Sigmoid colon (tissue), 7 donors: ENCODE measurements around the gene PILRA. TPM values are rescaled to one million over a fixed set of nuclear protein-coding genes. Genes with fewer than 3 reads are reported as not detected.
"Not testable (repeated sequence)": the region's sequence is repeated elsewhere in the genome, so short reads cannot be mapped to it uniquely, and the experiment has no call there.

ENCODE experiments used
- DNase-seq: peaks from one replicate; pipeline ENCODE4 v3.0.0-alpha.2; 2019
- H3K27ac ChIP-seq, 4 donors: fragments of 200-600 bp; sonication (generic); one replicate each; pipeline ENCODE4 v1.5.1; 2016 to 2019; ENCODE audit warnings: mild to moderate bottlenecking in 1 of 4
- H3K27me3 ChIP-seq, 3 donors: fragments of 200-600 bp; sonication (generic); one replicate each; pipeline ENCODE4 v1.5.1; 2019; ENCODE audit warnings: mild to moderate bottlenecking in 1 of 3
- H3K36me3 ChIP-seq, 4 donors: fragments of 200-600 bp; sonication (generic); one replicate each; pipeline ENCODE4 v1.5.1; 2016 to 2019
- H3K4me1 ChIP-seq, 4 donors: fragments of 200-600 bp; sonication (generic); one replicate each; pipeline ENCODE4 v1.5.1; 2017 to 2019
- H3K4me3 ChIP-seq, 4 donors: fragments of 200-600 bp; sonication (generic); one replicate each; pipeline ENCODE4 v1.5.1; 2017 to 2019; ENCODE audit warnings: mild to moderate bottlenecking in 2 of 4, moderate library complexity in 1 of 4
- H3K9me3 ChIP-seq, 4 donors: fragments of 200-600 bp in 3 of 4; sonication (generic) in 3 of 4; one replicate each; pipeline versions ENCODE4 v1.5.1 to v1.6.1; 2013 to 2019
- CTCF ChIP-seq, 4 experiments: fragments of 450-650 bp in 3 of 4; fragments of 200-600 bp in 1 of 4; IDR thresholded peaks; one replicate each; pipeline ENCODE4 v1.5.1; 2016 to 2019; ENCODE audit warnings: antibody characterized with exemption in 4 of 4, mild to moderate bottlenecking in 3 of 4, moderate library complexity in 2 of 4
- EP300 ChIP-seq, 4 donors: sonication (generic); formaldehyde crosslinking; IDR thresholded peaks; one replicate each; pipeline ENCODE4 v1.6.1; 2017; ENCODE audit warnings: antibody characterized with exemption in 4 of 4
- POLR2A ChIP-seq, 2 donors: fragments of 450-650 bp; IDR thresholded peaks; one replicate each; pipeline ENCODE4 v1.6.1; 2016; ENCODE audit warnings: antibody characterized with exemption in 2 of 2, mild to moderate bottlenecking in 2 of 2, moderate library complexity in 2 of 2
- POLR2AphosphoS5 ChIP-seq, 4 donors: sonication (generic); formaldehyde crosslinking; IDR thresholded peaks; one replicate each; pipeline ENCODE4 v1.6.1; 2017; ENCODE audit warnings: antibody characterized with exemption in 4 of 4
- whole genome bisulfite sequencing, 2 donors: extraction: QIAGEN DNeasy Blood & Tissue Kit; methylation state at CpG; one replicate each; pipeline ENCODE4 v1.1.7; 2013; 5-methylcytosine and 5-hydroxymethylcytosine counted together
- intact Hi-C: fragments of 100-400 bp; cut with DNase I; formaldehyde crosslinking; loops from one replicate; pipeline ENCODE4 v1.15.1; 2023
- polyA plus RNA-seq, 3 donors: library from polyadenylated mRNA; stranded (reverse); fragments of 200-250 nt; gene quantifications; one replicate each; pipeline ENCODE4 v1.2.3, GENCODE V29; 2013
- total RNA-seq, 4 donors: library from RNA; depleted of rRNA; stranded (reverse); fragments of >200 nt; gene quantifications; one replicate each; pipeline ENCODE4 v1.1.0, GENCODE V29; 2016
- donor health status: healthy with polysubstance abuse.
- donor health status: Bipolar disorder and iron deficiency.
- donor health status: healthy.

The PILRA gene
- total and polyA plus RNA-seq, 7 donors = 5.0 to 10.0 (median 5.8) TPM

DNA sequence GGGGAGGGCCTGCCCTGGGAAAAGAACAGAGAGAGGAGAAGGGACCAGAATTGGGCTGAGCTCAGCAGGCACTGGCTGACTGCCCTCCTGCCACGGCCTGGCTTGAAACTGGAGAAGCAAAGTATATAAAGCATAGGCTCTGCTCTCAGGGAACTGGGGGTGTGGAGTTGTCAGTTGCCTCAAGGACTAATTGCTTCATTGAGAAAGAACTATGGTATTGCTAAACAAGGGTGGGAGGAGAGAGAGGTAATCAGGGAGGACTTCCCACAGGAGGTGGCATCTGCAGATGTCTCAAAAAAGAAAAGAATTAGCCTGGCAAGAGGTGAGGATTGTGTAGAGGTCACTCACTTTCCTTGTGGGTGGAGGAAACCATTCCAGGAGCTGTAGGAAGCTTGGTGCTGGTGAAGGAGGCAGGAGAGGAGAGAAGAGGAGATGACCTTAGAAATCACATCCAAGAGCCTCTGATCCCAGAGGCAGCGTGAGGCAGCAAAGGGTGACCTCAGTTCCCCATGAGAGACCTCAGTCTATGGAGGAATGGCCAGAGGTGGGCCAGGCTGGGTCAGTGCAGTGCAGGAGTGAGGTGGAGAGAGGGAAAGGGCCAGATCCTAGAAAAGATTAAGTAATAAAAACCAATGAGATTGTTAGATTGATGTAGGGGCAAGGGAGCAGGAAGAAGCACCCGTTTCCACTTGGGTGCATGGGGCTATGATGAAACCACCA, 13.0 kb upstream of the PILRA start:
- Histone ChIP-seq H3K27me3 (no peaks in the 10 kb centered on the region), H3K4me3 (no peak overlapping the region), H3K36me3 (peaks cover 53 to 85% (median 60%) of the 10 kb centered on the region in 4 donors), H3K27ac (no peak overlapping the region), H3K9me3 (no peaks in the 10 kb centered on the region), H3K4me1 (no peaks in the 10 kb centered on the region)
- WGBS, 2 donors = 88 to 95% methylated on average over 3 of the region's 3 CpGs
- no peak for DNase-seq
- TF ChIP-seq EP300 (IDR thresholded peaks at IDR 0.05) (no peak), CTCF (IDR thresholded peaks at IDR 0.05) (no peak), POLR2A (IDR thresholded peaks at IDR 0.05) (no peak)
- intact Hi-C loops = no loop called here

DNA sequence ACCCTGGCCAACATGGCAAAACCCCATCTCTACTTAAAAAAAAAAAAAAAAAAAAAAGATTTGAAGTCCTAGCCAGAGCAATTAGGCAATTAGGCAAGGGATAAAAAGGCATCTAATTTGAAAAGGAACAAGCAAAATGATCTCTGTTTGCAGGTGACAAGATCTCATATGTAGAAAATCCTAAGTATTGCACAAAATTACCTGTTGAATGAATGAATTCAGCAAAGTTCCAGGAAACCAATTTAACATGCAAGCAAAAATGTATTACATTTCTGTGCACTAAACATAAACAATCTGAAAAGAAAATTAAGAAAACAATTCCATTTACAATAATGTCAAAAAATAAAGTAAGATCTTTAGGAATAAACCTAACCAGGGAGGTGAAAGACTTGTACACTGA, 10.2 kb upstream of the PILRA start:
- intact Hi-C loops = no loop called here
- Histone ChIP-seq H3K9me3 (no peaks in the 10 kb centered on the region), H3K27ac (no peak overlapping the region), H3K4me1 (no peaks in the 10 kb centered on the region), H3K36me3 (peaks cover 29 to 68% (median 35%) of the 10 kb centered on the region in 4 donors), H3K4me3 (no peak overlapping the region), H3K27me3 (no peaks in the 10 kb centered on the region)
- no peak for TF ChIP-seq POLR2AphosphoS5 (IDR thresholded peaks at IDR 0.05)
- TF ChIP-seq CTCF (IDR thresholded peaks at IDR 0.05) = no peak
- TF ChIP-seq EP300 (IDR thresholded peaks at IDR 0.05) = no peak
- TF ChIP-seq POLR2A (IDR thresholded peaks at IDR 0.05) = no peak
- DNase-seq = no peak

DNA sequence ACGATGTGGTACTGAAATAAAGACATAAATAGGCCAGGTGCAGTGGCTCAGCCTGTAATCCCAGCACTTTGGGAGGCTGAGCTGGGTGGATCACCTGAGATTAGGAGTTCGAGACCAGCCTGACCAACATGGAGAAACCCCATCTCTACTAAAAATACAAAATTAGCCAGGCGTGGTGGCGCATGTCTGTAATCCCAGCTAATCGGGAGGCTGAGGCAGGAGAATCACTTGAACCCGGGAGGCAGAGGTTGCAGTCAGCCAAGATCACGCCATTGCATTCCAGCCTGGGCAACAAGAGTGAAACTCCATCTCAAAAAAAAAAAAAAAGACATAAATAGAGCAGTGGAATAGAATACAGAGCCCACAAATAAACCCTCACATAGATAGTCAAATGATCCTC, 9.5 kb upstream of the PILRA start:
- H3K36me3 ChIP-seq = peaks cover 23 to 65% (median 28%) of the 10 kb centered on the region in 4 donors
- 95 to 98% methylated on average over 7 of the region's 7 CpGs for WGBS, 2 donors
- H3K9me3 ChIP-seq, DNase-seq, H3K27me3 ChIP-seq, H3K4me1 ChIP-seq, H3K4me3 ChIP-seq, intact Hi-C loops, H3K27ac ChIP-seq: not testable (repeated sequence)

GRCh38 chr7:100364480-100364879, 8.8 kb upstream of the PILRA start:
- Histone ChIP-seq H3K36me3 (peaks cover 16 to 59% (median 21%) of the 10 kb centered on the region in 4 donors), H3K4me3 (no peak overlapping the region), H3K9me3 (no peaks in the 10 kb centered on the region), H3K4me1 (no peaks in the 10 kb centered on the region), H3K27ac (no peak overlapping the region), H3K27me3 (no peaks in the 10 kb centered on the region)
- WGBS, 2 donors = 91 to 93% methylated on average over 6 of the region's 6 CpGs
- intact Hi-C loops = no loop called here
- no peak for TF ChIP-seq POLR2AphosphoS5 (IDR thresholded peaks at IDR 0.05)
- TF ChIP-seq CTCF (IDR thresholded peaks at IDR 0.05) = no peak
- TF ChIP-seq EP300 (IDR thresholded peaks at IDR 0.05) = no peak
- TF ChIP-seq POLR2A (IDR thresholded peaks at IDR 0.05) = no peak
- DNase-seq = no peak

DNA sequence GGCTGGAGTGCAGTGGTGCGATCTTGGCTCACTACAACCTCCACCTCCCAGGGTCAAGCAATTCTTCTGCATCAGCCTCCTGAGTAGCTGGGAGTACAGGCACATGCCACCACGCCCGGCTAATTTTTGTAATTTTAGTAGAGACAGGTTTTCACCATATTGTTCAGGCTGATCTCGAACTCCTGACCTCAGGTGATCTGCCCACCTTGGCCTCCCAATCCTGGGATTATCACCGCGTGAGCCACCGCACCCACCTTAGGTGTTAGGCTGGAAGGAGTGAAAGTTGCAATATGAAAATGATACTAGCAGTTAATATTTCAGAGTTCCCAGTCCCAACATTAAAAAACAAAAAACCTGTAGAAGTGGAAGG, 7.3 kb upstream of the PILRA start:
- WGBS, 2 donors = 89 to 92% methylated on average over 7 of the region's 7 CpGs
- H3K27ac ChIP-seq, H3K4me3 ChIP-seq, H3K9me3 ChIP-seq, intact Hi-C loops, DNase-seq, H3K27me3 ChIP-seq, H3K4me1 ChIP-seq: not testable (repeated sequence)
- H3K36me3 ChIP-seq = peaks cover 2 to 44% (median 12%) of the 10 kb centered on the region in 4 donors
